ENCODE data around the gene MFAP5.

MFAP5 gene

GRCh38 chr12:8689681-8690080, 27.1 kb upstream of the MFAP5 start:
- DNase-seq (ENCODE audit: low spot score) = no peak
- in situ Hi-C loops (cut with MboI; ENCODE audit: low sequenced_read_pairs, unreplicated experiment) = loop anchor here (10.0 kb wide), 2 partner anchors 175 to 355 kb away; no protein-coding TSS in a partner anchor
- no peak for TF ChIP-seq CTCF (IDR thresholded peaks at IDR 0.05; ENCODE audit: borderline replicate concordance, control extremely low read depth, extremely low read depth, insufficient read depth, missing control alignments)

GRCh38 chr12:8687846-8688601, 25.4 kb upstream of the MFAP5 start:
- in situ Hi-C loops (cut with MboI; ENCODE audit: low sequenced_read_pairs, unreplicated experiment) = loop anchor here (10.0 kb wide), 2 partner anchors 177 to 357 kb away; no protein-coding TSS in a partner anchor
- DNase-seq (ENCODE audit: low spot score) = no peak
- TF ChIP-seq CTCF (IDR thresholded peaks at IDR 0.05; ENCODE audit: borderline replicate concordance, control extremely low read depth, extremely low read depth, insufficient read depth, missing control alignments) = no peak

GRCh38 chr12:8685051-8685450, 22.4 kb upstream of the MFAP5 start:
- no peak for TF ChIP-seq CTCF (IDR thresholded peaks at IDR 0.05; ENCODE audit: borderline replicate concordance, control extremely low read depth, extremely low read depth, insufficient read depth, missing control alignments)

GRCh38 chr12:8681129-8681884, 18.7 kb upstream of the MFAP5 start:
- in situ Hi-C loops (cut with MboI; ENCODE audit: low sequenced_read_pairs, unreplicated experiment) = loop anchor here (10.0 kb wide), 2 partner anchors 183 to 363 kb away; no protein-coding TSS in a partner anchor
- no peak for DNase-seq (ENCODE audit: low spot score)
- no peak for TF ChIP-seq CTCF (IDR thresholded peaks at IDR 0.05; ENCODE audit: borderline replicate concordance, control extremely low read depth, extremely low read depth, insufficient read depth, missing control alignments)

More at GRCh38 chr12:8685051-8685450, 22.4 kb upstream of the MFAP5 start:
- in situ Hi-C loops (cut with MboI; ENCODE audit: low sequenced_read_pairs, unreplicated experiment) = loop anchor here (10.0 kb wide), 2 partner anchors 180 to 360 kb away; no protein-coding TSS in a partner anchor
- DNase-seq (ENCODE audit: low spot score) = no peak

GRCh38 chr12:8680533-8680932, 17.9 kb upstream of the MFAP5 start:
- in situ Hi-C loops (cut with MboI; ENCODE audit: low sequenced_read_pairs, unreplicated experiment) = loop anchor here (10.0 kb wide), 2 partner anchors 184 to 364 kb away; no protein-coding TSS in a partner anchor
- TF ChIP-seq CTCF (IDR thresholded peaks at IDR 0.05; ENCODE audit: borderline replicate concordance, control extremely low read depth, extremely low read depth, insufficient read depth, missing control alignments) = no peak
- DNase-seq (ENCODE audit: low spot score) = no peak

- DNase-seq (ENCODE audit: low spot score) = no peak
- no peak for TF ChIP-seq CTCF (IDR thresholded peaks at IDR 0.05; ENCODE audit: borderline replicate concordance, control extremely low read depth, extremely low read depth, insufficient read depth, missing control alignments)
- in situ Hi-C loops (cut with MboI; ENCODE audit: low sequenced_read_pairs, unreplicated experiment) = no loop called here
Measured at GRCh38 chr12:8678661-8679111, 16.1 kb upstream of the MFAP5 start.

All from GM13976 (cell line).